Naive B cell (primary cell): ENCODE results near the gene CORO1A. TPM values are rescaled to one million over a fixed set of nuclear protein-coding genes. Genes with fewer than 3 reads are reported as not detected.
"Not testable (repeated sequence)": the region's sequence is repeated elsewhere in the genome, so short reads cannot be mapped to it uniquely, and the experiment has no call there.

Experiments
- ATAC-seq, 2 donors: fragments of 150-1000 bp; cut with Tn5 transposase; 2 replicates each; pipeline ENCODE4 v1.10.0; 2021; ENCODE audit warnings: low read depth in 2 of 2, mild to moderate bottlenecking in 2 of 2, moderate library complexity in 2 of 2
- DNase-seq: peaks from one replicate; pipeline ENCODE4 v3.0.0; 2022
- H3K27ac Mint-ChIP-seq, 6 donors: one replicate each; pipeline ENCODE4 v1.8.0; 2020 to 2022; ENCODE audit warnings: mild to moderate bottlenecking in 6 of 6, mixed read lengths in 6 of 6, moderate library complexity in 5 of 6, inconsistent platforms in 2 of 6
- H3K27me3 Mint-ChIP-seq, 3 donors: one replicate each; pipeline ENCODE4 v1.8.0; 2021 to 2022; ENCODE audit warnings: mixed read lengths in 3 of 3, mild to moderate bottlenecking in 1 of 3
- H3K36me3 Mint-ChIP-seq, 2 donors: one replicate each; pipeline ENCODE4 v1.8.0; 2020 to 2022; ENCODE audit warnings: mixed read lengths in 2 of 2, inconsistent platforms in 1 of 2, mild to moderate bottlenecking in 1 of 2
- H3K4me1 Mint-ChIP-seq, 3 donors: one replicate each; pipeline ENCODE4 v1.8.0; 2020 to 2022; ENCODE audit warnings: mixed read lengths in 3 of 3, inconsistent platforms in 1 of 3, mild to moderate bottlenecking in 1 of 3, moderate library complexity in 1 of 3
- H3K4me3 Mint-ChIP-seq, 8 donors: one replicate each; pipeline ENCODE4 v1.8.0; 2020 to 2022; ENCODE audit warnings: mild to moderate bottlenecking in 8 of 8, mixed read lengths in 8 of 8, moderate library complexity in 8 of 8, inconsistent platforms in 2 of 8
- H3K9me3 Mint-ChIP-seq, 7 donors: one replicate each; pipeline ENCODE4 v1.8.0; 2020 to 2022; ENCODE audit warnings: mixed read lengths in 7 of 7, mild to moderate bottlenecking in 5 of 7, inconsistent platforms in 2 of 7, moderate library complexity in 1 of 7
- polyA plus RNA-seq, 6 donors: library from polyadenylated mRNA; unstranded; fragments of 300-500 nt; fragmentation: Illumina TruSeq; gene quantifications; one replicate each; pipeline ENCODE4 v1.2.3, GENCODE V29; 2021; ENCODE audit warnings: low read depth in 6 of 6

Gene CORO1A
- polyA plus RNA-seq, 6 donors from 2014 or later: 945 to 1,368 (median 1,199) TPM

GRCh38 chr16:30194172-30194925 is 10.9 kb downstream of the CORO1A start:
- not testable (repeated sequence) for H3K9me3 Mint-ChIP-seq, H3K36me3 Mint-ChIP-seq

GRCh38 chr16:30197001-30197400 is 13.6 kb downstream of the CORO1A start:
- H3K27me3 Mint-ChIP-seq, H3K36me3 Mint-ChIP-seq, H3K4me3 Mint-ChIP-seq, ATAC-seq, DNase-seq, H3K4me1 Mint-ChIP-seq, H3K27ac Mint-ChIP-seq, H3K9me3 Mint-ChIP-seq: not testable (repeated sequence)

More at GRCh38 chr16:30194172-30194925, 10.9 kb downstream of the CORO1A start:
- H3K4me1 Mint-ChIP-seq, H3K27ac Mint-ChIP-seq, H3K4me3 Mint-ChIP-seq, H3K27me3 Mint-ChIP-seq: not testable (repeated sequence)
- DNase-seq (peak; percentile 9), ATAC-seq (peak; percentile 65 to 66)

- not testable (repeated sequence) for H3K9me3 Mint-ChIP-seq, H3K36me3 Mint-ChIP-seq, H3K4me1 Mint-ChIP-seq, H3K27me3 Mint-ChIP-seq, DNase-seq, ATAC-seq, H3K4me3 Mint-ChIP-seq, H3K27ac Mint-ChIP-seq
Observed at GRCh38 chr16:30199049-30199448, 15.6 kb downstream of the CORO1A start, which contains the start of gene SULT1A3. Gene SULT1A3 (plus strand): TSS chr16:30199255. CDS start chr16:30200729, 1,474 bp downstream.

- not testable (repeated sequence) for H3K27me3 Mint-ChIP-seq, H3K27ac Mint-ChIP-seq, DNase-seq, H3K9me3 Mint-ChIP-seq, H3K4me3 Mint-ChIP-seq, H3K4me1 Mint-ChIP-seq, H3K36me3 Mint-ChIP-seq, ATAC-seq
Observed at GRCh38 chr16:30199608-30200343, 16.4 kb downstream of the CORO1A start.

GRCh38 chr16:30205541-30206236 is 22.3 kb downstream of the CORO1A start:
- not testable (repeated sequence) for H3K27me3 Mint-ChIP-seq, H3K9me3 Mint-ChIP-seq, H3K4me3 Mint-ChIP-seq, H3K27ac Mint-ChIP-seq, DNase-seq, H3K36me3 Mint-ChIP-seq, H3K4me1 Mint-ChIP-seq
- peak; percentile 76 to 78 for ATAC-seq

GRCh38 chr16:30206252-30206651 is 22.9 kb downstream of the CORO1A start:
- H3K9me3 Mint-ChIP-seq, H3K4me1 Mint-ChIP-seq, H3K27me3 Mint-ChIP-seq: not testable (repeated sequence)

GRCh38 chr16:30207063-30207704 is 23.8 kb downstream of the CORO1A start:
- H3K27ac Mint-ChIP-seq, H3K27me3 Mint-ChIP-seq, H3K4me1 Mint-ChIP-seq, DNase-seq, H3K36me3 Mint-ChIP-seq, H3K9me3 Mint-ChIP-seq: not testable (repeated sequence)
- H3K4me3 Mint-ChIP-seq: peak overlapping the region in 2 of 8 donors; percentile 60 to 72
- ATAC-seq: peak; percentile 50 to 51

More at GRCh38 chr16:30206252-30206651, 22.9 kb downstream of the CORO1A start:
- not testable (repeated sequence) for H3K4me3 Mint-ChIP-seq, H3K36me3 Mint-ChIP-seq, H3K27ac Mint-ChIP-seq, DNase-seq
- peak; percentile 30 to 31 for ATAC-seq

- peak in 1 of 2 donors; percentile 11 for ATAC-seq
- not testable (repeated sequence) for H3K27ac Mint-ChIP-seq, DNase-seq, H3K9me3 Mint-ChIP-seq, H3K4me3 Mint-ChIP-seq, H3K4me1 Mint-ChIP-seq, H3K36me3 Mint-ChIP-seq, H3K27me3 Mint-ChIP-seq
Observed at GRCh38 chr16:30209032-30209431, 25.6 kb downstream of the CORO1A start.

- not testable (repeated sequence) for H3K36me3 Mint-ChIP-seq, H3K4me3 Mint-ChIP-seq, H3K27me3 Mint-ChIP-seq, DNase-seq, H3K9me3 Mint-ChIP-seq, H3K27ac Mint-ChIP-seq, ATAC-seq, H3K4me1 Mint-ChIP-seq
Observed at GRCh38 chr16:30211414-30211813, 28.0 kb downstream of the CORO1A start.

- not testable (repeated sequence) for H3K9me3 Mint-ChIP-seq, H3K27me3 Mint-ChIP-seq, H3K36me3 Mint-ChIP-seq, H3K27ac Mint-ChIP-seq, DNase-seq, ATAC-seq, H3K4me1 Mint-ChIP-seq, H3K4me3 Mint-ChIP-seq
Observed at GRCh38 chr16:30217082-30217481, 33.7 kb downstream of the CORO1A start.

Other genes starting within 250 kb of the CORO1A start
- 100 to 1,000 TPM; 181 to 222 (median 186) TPM for gene TMEM219, start 221.5 kb upstream of the CORO1A start, polyA plus RNA-seq
- gene TAOK2, start 209.7 kb upstream of the CORO1A start, polyA plus RNA-seq: 1 to 10 TPM; 2.3 to 8.5 (median 3.4) TPM
- gene HIRIP3, start 188.0 kb upstream of the CORO1A start, polyA plus RNA-seq: 10 to 100 TPM; 10.7 to 21.8 (median 13.3) TPM
- 1 to 10 TPM; 2.1 to 8.7 (median 6.9) TPM for gene INO80E, start 187.4 kb upstream of the CORO1A start, polyA plus RNA-seq
- not detected for gene DOC2A, start 172.6 kb upstream of the CORO1A start, polyA plus RNA-seq
- not detected for gene C16orf92, start 160.4 kb upstream of the CORO1A start, polyA plus RNA-seq
- gene TLCD3B, start 152.3 kb upstream of the CORO1A start, polyA plus RNA-seq: not detected
- gene ALDOA, start 117.8 kb upstream of the CORO1A start, polyA plus RNA-seq: 100 to 1,000 TPM; 627 to 911 (median 721) TPM
- gene PPP4C, start 107.6 kb upstream of the CORO1A start, polyA plus RNA-seq: 100 to 1,000 TPM; 180 to 273 (median 206) TPM
- gene TBX6, start 91.7 kb upstream of the CORO1A start, polyA plus RNA-seq: under 1 TPM; 0.18 to 0.64 (median 0.41) TPM
- gene YPEL3, start 87.4 kb upstream of the CORO1A start, polyA plus RNA-seq: 100 to 1,000 TPM; 214 to 383 (median 284) TPM
- under 1 TPM in 1 of 6 donors, not detected in 5; 0.31 TPM for gene GDPD3, start 70.1 kb upstream of the CORO1A start, polyA plus RNA-seq
- gene MAPK3, start 60.4 kb upstream of the CORO1A start, polyA plus RNA-seq: 1 to 10 TPM; 5.5 to 9.2 (median 8.4) TPM
- gene BOLA2B, start 10.1 kb downstream of the CORO1A start, polyA plus RNA-seq: 100 to 1,000 TPM; 121 to 238 (median 189) TPM
- gene SLX1A, start 10.3 kb downstream of the CORO1A start, polyA plus RNA-seq: 10 to 100 TPM; 52.4 to 71.2 (median 65.2) TPM
- gene SULT1A3, start 15.7 kb downstream of the CORO1A start, polyA plus RNA-seq: 1 to 10 TPM in 3 of 6 donors, under 1 TPM in 1, not detected in 2; 0.69 to 6.5 (median 2.5) TPM
- 1 to 10 TPM in 1 of 6 donors, under 1 TPM in 4, not detected in 1; 0.17 to 1.9 (median 0.35) TPM for gene NPIPB13, start 64.9 kb downstream of the CORO1A start, polyA plus RNA-seq
- gene CD2BP2, start 171.7 kb downstream of the CORO1A start, polyA plus RNA-seq: 10 to 100 TPM; 24.2 to 36.1 (median 29.7) TPM
- 10 to 100 TPM in 3 of 6 donors, 1 to 10 TPM in 3; 6.2 to 16.9 (median 9.7) TPM for gene TBC1D10B, start 186.9 kb downstream of the CORO1A start, polyA plus RNA-seq
- not detected for gene MYL11, start 191.2 kb downstream of the CORO1A start, polyA plus RNA-seq
- gene SEPTIN1, start 199.0 kb downstream of the CORO1A start, polyA plus RNA-seq: 100 to 1,000 TPM; 102 to 145 (median 112) TPM
- gene ZNF48, start 211.8 kb downstream of the CORO1A start, polyA plus RNA-seq: 1 to 10 TPM; 3.4 to 9.9 (median 7.0) TPM
- 1 to 10 TPM in 5 of 6 donors, not detected in 1; 1.7 to 5.0 (median 2.3) TPM for gene ZNF771, start 224.0 kb downstream of the CORO1A start, polyA plus RNA-seq
- gene DCTPP1, start 246.4 kb downstream of the CORO1A start, polyA plus RNA-seq: 100 to 1,000 TPM; 101 to 145 (median 123) TPM